Endothelial cell of umbilical vein (primary cell): Measurements from ENCODE around the gene SMPD1. TPM values are rescaled to one million over a fixed set of nuclear protein-coding genes. Genes with fewer than 3 reads are reported as not detected.
"Not testable (repeated sequence)": the region's sequence is repeated elsewhere in the genome, so short reads cannot be mapped to it uniquely, and the experiment has no call there.

Source experiments
- BruUV-seq: library from RNA; stranded (reverse); fragments of 400-500 nt; replicated peaks from 2 replicates; lab custom pipeline; 2021; lab: Mats Ljungman, UMichigan
- CTCF ChIA-PET: fragments of 300-600, 350-600 bp; sonication (Branson Sonifier 250); formaldehyde crosslinking; loops from one replicate; lab custom pipeline; 2021; ENCODE audit warnings: antibody characterized with exemption, inconsistent platforms; lab: Charles Lee
- POLR2A ChIA-PET: fragments of 300-600, 350-600 bp; sonication (Branson Sonifier 250); formaldehyde crosslinking; loops from one replicate; lab custom pipeline; 2021; ENCODE audit warnings: antibody characterized with exemption, inconsistent platforms; lab: Charles Lee
- DNase-seq: peaks from one replicate; pipeline ENCODE4 v3.0.0-alpha.2; 2011; ENCODE audit warnings: low read depth, low spot score
- FAIRE-seq: peaks from 2 replicates; lab custom pipeline; 2011; peaks lifted over from hg19 to GRCh38; lab: Jason Lieb, UNC
- H2AFZ ChIP-seq: 2 replicates; pipeline ENCODE4 v1.6.0; 2012; ENCODE audit warnings: low read depth, low read length, control low read depth, inconsistent platforms
- H3K27ac ChIP-seq: 2 replicates; pipeline ENCODE4 v1.5.1; 2011; ENCODE audit warnings: low read depth, mild to moderate bottlenecking, control low read depth, low read length, moderate library complexity; ENCODE audit not compliant: insufficient read depth
- H3K27me3 ChIP-seq, 2 experiments: 2 replicates each; pipeline versions ENCODE4 v1.6.0 to v1.6.1; 2011; ENCODE audit warnings: low read length in 2 of 2, mixed read lengths in 1 of 2; ENCODE audit not compliant: control insufficient read depth in 2 of 2, insufficient read depth in 2 of 2
- H3K36me3 ChIP-seq, 2 experiments: 2 replicates in 1 of 2; 3 replicates in 1 of 2; pipeline ENCODE4 v1.5.1; 2011; ENCODE audit warnings: low read length in 2 of 2, mild to moderate bottlenecking in 1 of 2, moderate library complexity in 1 of 2; ENCODE audit not compliant: control insufficient read depth in 2 of 2, insufficient read depth in 2 of 2; ENCODE audit errors: extremely low read depth in 1 of 2
- H3K4me1 ChIP-seq: 3 replicates; pipeline ENCODE4 v1.5.1; 2011; ENCODE audit warnings: mild to moderate bottlenecking, low read length; ENCODE audit not compliant: control insufficient read depth, insufficient read depth; ENCODE audit errors: extremely low read depth
- H3K4me2 ChIP-seq: 2 replicates; pipeline ENCODE4 v1.6.1; 2011; ENCODE audit warnings: low read length, control low read depth, mixed read lengths; ENCODE audit not compliant: insufficient read depth
- H3K4me3 ChIP-seq, 3 experiments: fragments of 200-600 bp in 1 of 3; sonication (generic), shearing (Covaris generic) in 1 of 3; replicated peaks in 1 of 3; 2 replicates each; pipeline ENCODE4 v1.5.1; 2011 to 2016; ENCODE audit warnings: control low read depth in 3 of 3, low read length in 3 of 3, mild to moderate bottlenecking in 2 of 3, inconsistent platforms in 1 of 3, low read depth in 1 of 3, moderate library complexity in 1 of 3; ENCODE audit not compliant: insufficient read depth in 1 of 3
- H3K79me2 ChIP-seq: 2 replicates; pipeline ENCODE4 v1.6.0; 2012; ENCODE audit warnings: low read length, inconsistent platforms; ENCODE audit not compliant: control insufficient read depth, insufficient read depth
- H3K9ac ChIP-seq: replicated peaks from 2 replicates; pipeline ENCODE3; 2011; ENCODE audit warnings: low read length, control low read depth; ENCODE audit not compliant: insufficient read depth; ENCODE audit errors: extremely low read depth
- H3K9me1 ChIP-seq: replicated peaks from 3 replicates; pipeline ENCODE4 v1.6.0; 2011; ENCODE audit warnings: mild to moderate bottlenecking, low read length; ENCODE audit not compliant: control insufficient read depth, insufficient read depth; ENCODE audit errors: extremely low read depth
- H3K9me3 ChIP-seq: replicated peaks from 2 replicates; pipeline ENCODE4 v1.5.1; 2012; ENCODE audit warnings: low read length, inconsistent platforms; ENCODE audit not compliant: control insufficient read depth, insufficient read depth
- H4K20me1 ChIP-seq: replicated peaks from 2 replicates; pipeline ENCODE3; 2011; ENCODE audit warnings: mild to moderate bottlenecking, low read length; ENCODE audit not compliant: control insufficient read depth, insufficient read depth; ENCODE audit errors: extremely low read depth
- EZH2 ChIP-seq: IDR thresholded peaks from 2 replicates; pipeline ENCODE4 v1.6.1; 2012; ENCODE audit warnings: borderline replicate concordance, low read depth, mild to moderate bottlenecking, moderate library complexity, low read length, inconsistent platforms; ENCODE audit not compliant: severe bottlenecking
- FOS ChIP-seq: IDR thresholded peaks from 2 replicates; pipeline ENCODE4 v1.6.1; 2011; ENCODE audit warnings: mild to moderate bottlenecking, low read length, moderate library complexity, borderline replicate concordance; ENCODE audit not compliant: insufficient read depth
- GATA2 ChIP-seq: IDR thresholded peaks from 2 replicates; pipeline ENCODE4 v1.7.0; 2011; ENCODE audit warnings: low read depth, mild to moderate bottlenecking, moderate library complexity, mixed read lengths, low read length; ENCODE audit not compliant: insufficient read length, insufficient read depth
- JUN ChIP-seq: IDR thresholded peaks from 2 replicates; pipeline ENCODE4 v1.6.1; 2011; ENCODE audit warnings: borderline replicate concordance, low read depth; ENCODE audit not compliant: insufficient read length, insufficient read depth
- MYC ChIP-seq: IDR thresholded peaks from one replicate; pipeline ENCODE4 v1.6.1; 2011; ENCODE audit warnings: mild to moderate bottlenecking, low read depth, low read length
- POLR2A ChIP-seq: IDR thresholded peaks from 2 replicates; pipeline ENCODE4 v1.6.1; 2012; ENCODE audit warnings: low read depth, mild to moderate bottlenecking, control low read depth, low read length
- POLR2AphosphoS5 ChIP-seq: IDR thresholded peaks from 2 replicates; pipeline ENCODE4 v1.6.1; 2012; ENCODE audit warnings: low read depth, mild to moderate bottlenecking, control low read depth, low read length, moderate library complexity; ENCODE audit not compliant: insufficient read depth
- dilution Hi-C: fragments of 300-500 bp; cut with MboI; formaldehyde crosslinking; loops from one replicate; pipeline ENCODE4 v1.15.0; 2019; ENCODE audit warnings: low sequenced_read_pairs; ENCODE audit not compliant: extremely low pct_ligation_motif_present
- intact Hi-C: fragments of 100-400 bp; cut with micrococcal nuclease; formaldehyde crosslinking; loops from one replicate; pipeline ENCODE4 v1.10.0; 2022
- polyA plus RNA-seq, 4 experiments: library from polyadenylated mRNA; depleted of rRNA in 3 of 4; stranded (reverse) in 3 of 4; unstranded in 1 of 4; fragments of >200 nt; gene quantifications; 2 replicates each; pipeline versions ENCODE4 v1.2.1 to v1.2.3, GENCODE V29; 2011 to 2012; ENCODE audit warnings: missing spikeins in 1 of 4
- total RNA-seq: library from RNA; stranded (reverse); gene quantifications from 2 replicates; pipeline ENCODE4 v1.2.3, GENCODE V29; 2021
- TF ChIP-seq, protein P1 (sequence below): IDR thresholded peaks from 2 replicates; pipeline ENCODE4 v1.6.1; 2011; ENCODE audit not compliant: insufficient read depth, insufficient read length

SMPD1 gene
- total and polyA plus RNA-seq, 2 donors (not counting 3 experiments of a cell fraction or from before 2014, with no cell fraction given), result 58.9 to 93.6 TPM

DNA sequence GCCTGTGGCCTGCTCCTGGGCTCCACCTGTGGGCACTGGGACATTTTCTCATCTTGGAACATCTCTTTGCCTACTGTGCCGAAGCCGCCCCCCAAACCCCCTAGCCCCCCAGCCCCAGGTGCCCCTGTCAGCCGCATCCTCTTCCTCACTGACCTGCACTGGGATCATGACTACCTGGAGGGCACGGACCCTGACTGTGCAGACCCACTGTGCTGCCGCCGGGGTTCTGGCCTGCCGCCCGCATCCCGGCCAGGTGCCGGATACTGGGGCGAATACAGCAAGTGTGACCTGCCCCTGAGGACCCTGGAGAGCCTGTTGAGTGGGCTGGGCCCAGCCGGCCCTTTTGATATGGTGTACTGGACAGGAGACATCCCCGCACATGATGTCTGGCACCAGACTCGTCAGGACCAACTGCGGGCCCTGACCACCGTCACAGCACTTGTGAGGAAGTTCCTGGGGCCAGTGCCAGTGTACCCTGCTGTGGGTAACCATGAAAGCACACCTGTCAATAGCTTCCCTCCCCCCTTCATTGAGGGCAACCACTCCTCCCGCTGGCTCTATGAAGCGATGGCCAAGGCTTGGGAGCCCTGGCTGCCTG is 1.4 kb downstream of the SMPD1 start:
- H3K79me2 ChIP-seq, result peaks cover 4% of the 10 kb centered on the region
- H3K9me3 ChIP-seq, result no peaks in the 10 kb centered on the region
- no peak overlapping the region for H3K27ac ChIP-seq
- DNase-seq (no peak), FAIRE-seq (no peak)
- ChIA-PET CTCF (interaction anchor here (0.9 to 4.7 kb wide), 3 partner anchors 13 to 47 kb away, joined by 3 to 115 read pairs (median 6); no protein-coding TSS in a partner anchor), POLR2A (interaction anchor here (1.9 kb wide), 1 partner anchor 13 kb away, joined by 9 read pairs; no protein-coding TSS in a partner anchor)
- H3K9me1 ChIP-seq, result no peaks in the 10 kb centered on the region
- no peak overlapping the region for H3K4me3 ChIP-seq
- H3K4me2 ChIP-seq, result no peak overlapping the region
- TF ChIP-seq MYC, result no peak
- TF ChIP-seq, protein P1, sequence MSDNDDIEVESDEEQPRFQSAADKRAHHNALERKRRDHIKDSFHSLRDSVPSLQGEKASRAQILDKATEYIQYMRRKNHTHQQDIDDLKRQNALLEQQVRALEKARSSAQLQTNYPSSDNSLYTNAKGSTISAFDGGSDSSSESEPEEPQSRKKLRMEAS, result no peak
- TF ChIP-seq EZH2, result no peak
- TF ChIP-seq GATA2, result no peak
- TF ChIP-seq FOS, result no peak
- TF ChIP-seq POLR2A, result no peak
- TF ChIP-seq JUN, result no peak
- TF ChIP-seq POLR2AphosphoS5, result no peak
- intact Hi-C loops, result loop anchor here (2.0 kb wide), 1 partner anchor 51 kb away; no protein-coding TSS in a partner anchor
- peaks cover 0 to 4% of the 10 kb centered on the region in 2 experiments for H3K36me3 ChIP-seq
- BruUV-seq, result no TSS peak
- H4K20me1 ChIP-seq, result no peaks in the 10 kb centered on the region
- peaks cover 33% of the 10 kb centered on the region for H3K4me1 ChIP-seq
- no peaks in the 10 kb centered on the region for H3K27me3 ChIP-seq
- H2AFZ ChIP-seq, result no peak overlapping the region
- no peak overlapping the region for H3K9ac ChIP-seq
- dilution Hi-C loops, result no loop called here

DNA sequence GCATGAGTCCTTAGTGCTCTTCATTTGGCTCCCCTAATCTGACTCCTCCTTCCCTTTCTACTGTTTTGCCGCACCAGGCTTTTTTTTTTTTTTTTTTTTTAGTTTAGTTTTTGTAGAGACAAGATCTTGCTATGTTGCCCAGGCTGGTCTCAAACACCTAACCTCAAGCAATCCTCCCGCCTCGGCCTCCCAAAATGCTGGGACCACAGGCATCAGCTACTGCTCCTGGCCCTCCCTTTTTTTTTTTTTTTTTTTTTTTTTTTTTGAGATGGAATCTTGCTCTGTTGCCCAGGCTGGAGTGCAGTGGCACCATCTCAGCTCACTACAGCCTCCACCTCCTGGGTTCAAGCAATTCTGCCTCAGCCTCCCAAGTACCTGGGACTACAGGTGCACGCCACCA is 2.0 kb downstream of the SMPD1 start:
- H3K4me3 ChIP-seq, DNase-seq, H3K36me3 ChIP-seq, H3K9me3 ChIP-seq, FAIRE-seq, H2AFZ ChIP-seq, H3K27ac ChIP-seq, H3K27me3 ChIP-seq, H3K9ac ChIP-seq, H4K20me1 ChIP-seq, dilution Hi-C loops, intact Hi-C loops, H3K79me2 ChIP-seq, H3K4me2 ChIP-seq, POLR2A ChIA-PET, BruUV-seq, H3K9me1 ChIP-seq: not testable (repeated sequence)
- CTCF ChIA-PET, result interaction anchor here (1.1 to 1.9 kb wide), 4 partner anchors 9 to 47 kb away, joined by 3 to 12 read pairs (median 7); no protein-coding TSS in a partner anchor
- peaks cover 33% of the 10 kb centered on the region for H3K4me1 ChIP-seq
